SW480 (cell line): Measurements from ENCODE around the gene MAGEA9B.
"Not testable (repeated sequence)": the region's sequence is repeated elsewhere in the genome, so short reads cannot be mapped to it uniquely, and the experiment has no call there.

Source experiments
- DNase-seq: peaks from one replicate; pipeline ENCODE4 v3.0.0-alpha.2; 2016; ENCODE audit warnings: low spot score

Gene MAGEA9B

DNA sequence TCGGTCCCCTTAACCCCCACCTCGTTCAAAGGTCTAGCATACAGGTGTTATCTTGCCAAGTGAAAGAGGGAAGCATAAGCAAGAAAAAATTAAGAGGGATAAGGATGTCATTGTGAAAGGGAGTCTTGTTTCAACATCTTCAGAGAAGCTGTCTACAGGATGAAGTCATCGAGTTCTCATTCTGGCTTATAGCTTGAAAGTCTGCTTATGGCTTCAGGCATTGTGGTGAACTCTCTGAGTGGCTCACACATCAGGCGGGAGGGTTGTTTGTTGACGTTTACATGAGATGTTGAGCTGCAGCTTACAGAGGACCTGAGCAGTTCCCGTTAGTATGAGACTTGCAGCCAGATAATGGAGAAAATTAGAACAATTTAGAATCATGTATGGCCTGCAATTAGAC is 16.6 kb downstream of the MAGEA9B start:
- DNase-seq: peak; percentile 0

DNA sequence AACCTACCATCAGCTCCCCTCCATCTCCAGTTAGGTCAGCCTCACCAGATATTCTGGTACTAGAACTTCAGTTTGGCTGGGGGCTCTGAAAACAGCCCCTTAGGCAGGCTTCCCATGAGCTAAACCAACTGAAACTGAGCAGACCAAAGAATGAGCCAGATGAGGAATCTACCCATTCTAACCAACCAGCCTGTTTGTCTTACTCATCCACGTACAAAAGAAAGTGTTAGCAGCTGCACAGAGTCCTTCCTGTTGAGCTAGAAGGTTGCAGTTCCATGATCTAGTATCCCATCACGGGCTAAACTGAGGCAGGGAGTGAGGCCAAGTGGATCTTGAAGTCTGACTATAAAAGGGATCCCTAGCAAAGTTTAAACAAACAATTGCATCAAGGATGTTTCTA is 17.5 kb downstream of the MAGEA9B start:
- no peak for DNase-seq

DNA sequence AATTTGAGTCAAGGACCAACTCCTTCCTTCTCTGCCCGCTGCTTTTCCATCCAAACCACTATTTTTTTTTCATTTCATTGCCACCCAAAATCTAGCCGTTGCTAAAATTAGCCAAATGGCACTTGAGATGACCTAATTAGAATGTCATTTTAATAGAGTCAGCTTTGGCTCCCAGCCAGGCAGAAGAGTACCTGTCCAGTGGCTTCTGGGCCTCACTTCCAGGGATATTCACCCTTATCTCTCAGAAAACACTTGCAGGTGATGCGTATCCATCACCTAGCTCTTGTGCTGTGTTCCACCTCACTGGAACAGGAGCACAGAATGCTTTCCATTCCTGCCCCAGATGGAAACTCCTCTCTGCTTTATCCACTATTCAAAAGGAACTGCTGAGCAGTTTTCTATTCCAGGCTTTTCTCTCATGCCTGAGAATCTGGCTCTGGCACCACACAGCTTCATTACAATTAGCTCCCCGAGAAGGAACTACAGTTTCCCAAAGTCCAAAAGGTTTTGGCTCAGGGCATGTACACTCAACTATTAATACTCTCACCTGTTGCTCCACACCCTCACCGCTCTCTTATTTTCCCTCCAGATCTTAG is 18.5 kb downstream of the MAGEA9B start:
- DNase-seq: no peak

DNA sequence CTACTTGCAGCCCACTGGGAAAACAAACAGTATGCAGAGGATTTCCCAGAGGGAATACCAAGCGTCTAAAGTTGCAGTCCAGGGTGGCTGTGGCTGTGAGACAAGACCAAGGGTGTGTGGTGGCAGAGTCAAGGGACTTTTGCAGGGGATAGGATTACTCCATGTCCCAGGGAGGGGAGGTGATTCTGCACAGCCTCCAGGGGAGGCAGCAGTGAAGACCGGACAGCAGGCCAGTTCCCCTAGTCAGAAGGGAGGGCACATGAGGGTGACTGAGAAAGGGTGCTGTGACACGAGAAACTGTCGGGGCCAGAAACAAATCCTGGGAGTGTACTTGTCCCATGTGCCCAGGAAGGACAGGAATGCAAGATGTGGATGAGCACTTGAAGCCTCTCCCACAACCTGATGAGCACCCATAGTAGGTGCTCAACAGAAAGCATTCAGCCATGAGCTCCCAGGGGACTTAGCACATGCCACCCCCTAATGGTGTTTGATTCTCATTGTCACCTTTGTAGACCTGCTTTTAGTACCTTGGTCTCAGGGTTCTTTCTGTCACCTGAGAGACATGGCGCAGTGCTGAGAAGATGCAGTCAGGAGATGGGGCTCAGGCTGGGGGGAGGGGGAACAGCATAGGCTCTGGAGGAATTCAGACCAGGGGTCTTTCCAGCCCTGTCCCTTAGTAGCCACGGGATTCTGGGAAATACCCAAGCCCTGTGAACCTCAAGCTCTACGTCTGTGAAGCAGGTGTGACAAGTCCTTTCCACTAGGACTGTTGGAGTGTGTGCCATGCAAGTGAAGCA is 19.4 kb downstream of the MAGEA9B start:
- DNase-seq: no peak

DNA sequence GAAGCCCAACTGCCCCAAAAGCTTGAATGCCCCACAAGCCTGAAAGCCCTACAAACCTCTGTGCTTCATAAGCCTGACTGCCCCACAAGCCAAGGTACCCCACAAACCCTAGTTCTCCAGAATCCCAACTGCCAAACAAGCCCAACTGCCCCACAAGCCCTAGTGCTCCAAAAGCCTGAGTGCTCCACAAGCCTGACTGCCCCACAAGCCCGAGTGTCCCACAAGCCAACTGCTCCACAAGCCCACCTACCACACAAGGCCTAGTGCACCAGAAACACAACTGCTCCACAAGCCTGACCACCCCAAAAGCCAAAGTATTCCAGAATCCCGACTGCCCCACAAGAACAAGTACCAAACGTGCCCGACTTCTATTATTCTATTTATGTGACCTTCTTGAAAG is 23.9 kb downstream of the MAGEA9B start:
- no peak for DNase-seq

DNA sequence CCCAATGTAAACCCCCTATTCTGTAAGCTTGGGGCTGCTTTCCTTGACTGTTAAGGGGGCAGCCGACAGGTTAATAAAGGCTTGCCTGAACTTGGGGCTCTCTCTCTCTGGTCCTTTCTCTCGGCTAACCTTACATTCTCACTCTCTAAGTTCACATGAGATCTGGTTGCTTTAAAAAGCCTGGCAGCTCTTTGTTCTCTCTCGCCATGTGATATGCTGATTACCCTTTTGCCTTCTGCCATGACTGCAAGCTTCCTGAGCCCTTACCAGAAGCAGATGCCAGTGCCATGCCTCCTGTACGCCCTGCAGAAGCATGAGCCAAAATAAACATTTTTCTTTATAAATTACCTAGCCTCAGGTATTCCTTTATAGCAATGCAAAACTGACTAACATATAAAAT is 32.0 kb downstream of the MAGEA9B start:
- DNase-seq: not testable (repeated sequence)

DNA sequence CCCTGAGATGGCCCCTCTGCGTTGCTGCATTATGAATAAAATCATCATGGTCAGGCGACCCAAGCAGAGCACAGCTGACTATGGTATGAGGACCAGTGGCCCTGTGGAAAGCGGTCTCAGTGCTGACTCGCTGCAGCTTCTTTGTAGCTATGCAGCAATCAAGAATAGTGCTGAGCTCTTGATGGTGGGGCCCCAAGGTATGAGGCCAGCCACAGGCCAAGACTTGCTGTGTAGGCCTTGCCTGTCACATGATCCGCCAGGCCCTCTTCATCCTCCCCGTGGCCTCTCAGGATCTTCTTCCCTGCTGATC is 35.4 kb downstream of the MAGEA9B start:
- not testable (repeated sequence) for DNase-seq

DNA sequence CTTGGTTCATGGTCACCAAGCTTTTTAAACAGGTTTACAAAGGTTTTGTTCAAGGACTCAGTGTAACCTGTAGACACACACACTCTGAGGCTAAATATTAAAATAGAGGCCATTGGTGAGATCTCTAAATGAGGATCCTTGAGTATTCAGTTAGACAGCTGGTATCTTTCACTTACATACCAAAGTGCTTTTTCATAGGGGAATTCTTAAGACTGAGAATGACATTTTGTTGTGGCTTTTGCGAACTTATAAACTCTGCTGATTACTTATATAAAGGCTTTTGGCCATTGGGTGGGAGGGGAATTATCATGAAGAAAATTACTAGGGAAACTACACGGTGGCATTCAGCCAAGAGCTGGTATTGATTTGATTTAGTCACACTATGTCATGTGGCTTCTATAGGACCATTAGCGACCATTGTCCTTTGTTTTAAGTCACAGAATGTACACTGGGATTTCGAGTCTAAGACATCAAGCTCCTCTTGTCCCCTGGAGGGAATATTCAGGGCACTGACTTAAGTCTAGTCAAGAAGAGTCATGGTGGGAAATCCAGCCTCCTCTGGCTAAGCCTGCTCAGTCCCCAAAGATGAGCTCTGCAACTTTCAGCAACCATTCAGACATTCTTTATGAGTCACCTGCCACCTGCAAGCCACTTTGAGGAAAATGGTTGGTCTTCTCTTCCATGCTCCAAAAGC is 35.9 kb downstream of the MAGEA9B start:
- not testable (repeated sequence) for DNase-seq

DNA sequence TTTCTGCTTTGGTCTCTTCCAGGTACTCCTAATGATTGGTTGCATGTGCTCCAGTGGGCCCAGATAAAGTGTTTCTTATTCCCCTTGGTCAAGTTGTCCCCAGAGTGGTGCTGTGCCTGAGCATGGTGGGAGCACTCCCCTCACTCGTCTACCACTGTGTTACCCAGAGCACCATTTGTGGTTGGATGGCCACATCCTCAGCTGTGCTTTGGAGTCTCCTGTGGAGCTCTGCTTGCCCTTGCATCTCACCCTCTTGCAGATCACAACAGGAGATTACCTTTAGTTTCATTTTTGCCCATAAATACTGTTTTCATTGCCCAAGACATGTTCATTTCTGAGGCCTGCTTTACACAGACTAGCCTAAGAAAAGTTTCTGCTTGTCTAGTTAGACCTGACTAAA is 36.8 kb downstream of the MAGEA9B start:
- DNase-seq: not testable (repeated sequence)

DNA sequence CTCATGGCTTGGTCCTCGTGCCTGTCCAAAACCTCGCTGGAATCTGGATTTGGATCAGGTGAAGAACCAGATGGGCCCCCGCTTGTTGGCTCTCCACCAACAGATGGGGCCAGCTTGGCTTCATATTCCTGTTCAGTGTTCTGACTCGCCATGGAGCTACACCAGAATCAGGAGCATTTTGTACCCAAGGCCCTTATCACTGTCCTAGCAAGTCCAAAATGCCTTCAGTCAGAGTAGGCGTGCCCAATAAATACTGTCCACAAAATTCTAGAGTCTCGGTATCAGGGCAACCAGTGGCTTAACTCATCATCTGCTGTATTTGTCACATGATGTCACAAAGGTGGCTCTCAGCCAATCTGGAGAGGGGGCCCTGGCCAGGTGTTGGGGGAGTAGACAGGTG is 37.6 kb downstream of the MAGEA9B start, which contains the start of gene HSFX3:
HSFX3 (minus strand) TSS at position 224 of the 400 bp plus-strand sequence; CDS start at position 152, 72 bp downstream.
- DNase-seq: not testable (repeated sequence)

DNA sequence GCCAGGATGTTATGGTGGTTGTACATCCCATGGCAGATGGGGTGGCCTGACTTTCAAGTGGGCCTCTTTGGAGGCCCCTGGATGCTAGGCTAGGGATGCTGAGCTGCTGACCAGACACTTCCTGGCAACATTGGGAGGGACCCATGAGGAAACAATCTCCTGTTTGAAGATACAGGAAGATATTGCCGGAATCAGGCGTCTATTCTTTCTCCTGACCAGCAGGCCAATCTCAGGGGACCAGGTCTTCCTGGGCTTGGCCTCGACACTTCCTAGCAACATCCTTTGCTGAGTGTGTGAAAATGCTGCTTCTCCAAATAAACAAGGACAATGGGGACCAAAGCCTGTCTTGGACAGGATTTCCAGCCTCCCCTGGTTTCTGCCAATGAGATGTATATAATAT is 39.5 kb downstream of the MAGEA9B start:
- DNase-seq: not testable (repeated sequence)

DNA sequence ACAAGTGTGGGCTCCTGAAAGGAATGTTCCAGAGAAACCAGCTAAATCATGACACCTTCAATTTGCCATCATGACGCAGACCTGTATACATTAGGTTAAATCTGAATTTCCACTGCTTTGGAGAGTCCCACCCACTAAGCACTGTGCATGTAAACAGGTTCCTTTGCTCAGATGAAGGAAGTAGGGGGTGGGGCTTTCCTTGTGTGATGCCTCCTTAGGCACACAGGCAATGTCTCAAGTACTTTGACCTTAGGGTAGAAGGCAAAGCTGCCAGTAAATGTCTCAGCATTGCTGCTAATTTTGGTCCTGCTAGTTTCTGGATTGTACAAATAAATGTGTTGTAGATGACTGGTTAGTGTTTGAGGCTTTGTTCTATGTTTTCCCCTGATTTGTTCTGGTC is 40.3 kb downstream of the MAGEA9B start:
- DNase-seq: not testable (repeated sequence)

DNA sequence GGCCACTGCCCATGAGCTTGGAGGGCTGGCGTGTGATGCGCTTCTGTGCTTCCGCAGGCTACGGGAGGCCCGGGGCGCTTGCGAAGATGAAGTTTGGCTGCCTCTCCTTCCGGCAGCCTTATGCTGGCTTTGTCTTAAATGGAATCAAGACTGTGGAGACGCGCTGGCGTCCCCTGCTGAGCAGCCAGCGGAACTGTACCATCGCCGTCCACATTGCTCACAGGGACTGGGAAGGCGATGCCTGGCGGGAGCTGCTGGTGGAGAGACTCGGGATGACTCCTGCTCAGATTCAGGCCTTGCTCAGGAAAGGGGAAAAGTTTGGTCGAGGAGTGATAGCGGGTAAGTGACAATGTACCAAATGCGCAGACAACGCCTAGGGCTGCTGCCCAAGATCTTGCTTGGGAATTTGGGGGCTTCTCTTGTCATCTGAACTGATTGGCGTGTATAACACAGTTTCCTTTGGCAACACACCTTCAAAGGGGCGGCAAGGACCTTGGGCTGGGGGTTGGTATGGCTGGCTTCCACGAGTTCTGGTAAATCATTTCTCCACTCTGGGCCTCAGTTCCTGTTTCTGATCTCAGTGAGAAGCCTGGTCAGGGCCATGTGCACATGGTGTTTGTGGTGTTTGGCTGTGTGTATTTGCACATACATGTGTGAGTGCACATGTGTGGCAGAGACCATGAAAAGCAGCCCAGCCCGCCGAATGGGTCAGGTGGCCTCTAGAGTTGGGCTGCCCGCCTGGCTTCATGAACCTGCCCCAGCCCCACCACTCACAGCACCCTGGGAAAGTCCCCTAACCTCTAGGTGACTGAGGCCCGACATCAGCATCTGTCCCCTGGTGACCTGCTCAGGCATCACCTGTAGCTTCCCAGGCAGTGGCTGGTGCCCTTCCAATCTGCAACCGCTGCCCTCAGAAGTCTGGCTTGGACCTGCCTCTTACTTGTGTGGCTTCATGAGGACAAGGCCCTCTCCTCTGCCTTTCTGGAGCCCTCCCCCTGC is 41.4 kb downstream of the MAGEA9B start:
- DNase-seq: not testable (repeated sequence)

DNA sequence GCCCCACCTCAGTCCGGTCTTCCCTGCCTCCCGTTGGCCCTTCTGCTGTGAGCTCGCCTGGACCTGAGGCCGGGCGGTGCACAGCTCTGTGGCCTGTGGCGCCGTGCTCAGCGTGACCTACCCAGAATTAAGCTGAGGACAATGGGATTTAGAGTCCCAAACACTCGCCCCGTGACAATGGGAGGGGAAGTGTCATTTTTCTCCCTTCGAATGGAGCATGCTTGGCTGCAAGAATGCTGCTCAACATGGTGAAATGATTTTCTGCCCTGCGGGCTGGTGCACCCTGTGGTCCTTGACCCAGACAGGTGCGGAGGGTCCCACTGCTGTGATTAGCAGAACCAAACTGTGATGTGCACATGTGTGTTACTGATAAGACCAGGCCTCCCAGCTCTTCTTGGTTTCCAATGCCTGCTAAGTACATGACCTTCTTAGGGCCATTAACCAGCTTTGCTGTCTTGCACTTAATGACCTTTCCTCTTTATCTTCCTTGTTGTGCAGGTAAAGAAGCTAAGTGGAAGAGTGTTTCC is 45.7 kb downstream of the MAGEA9B start:
- DNase-seq: no peak

DNA sequence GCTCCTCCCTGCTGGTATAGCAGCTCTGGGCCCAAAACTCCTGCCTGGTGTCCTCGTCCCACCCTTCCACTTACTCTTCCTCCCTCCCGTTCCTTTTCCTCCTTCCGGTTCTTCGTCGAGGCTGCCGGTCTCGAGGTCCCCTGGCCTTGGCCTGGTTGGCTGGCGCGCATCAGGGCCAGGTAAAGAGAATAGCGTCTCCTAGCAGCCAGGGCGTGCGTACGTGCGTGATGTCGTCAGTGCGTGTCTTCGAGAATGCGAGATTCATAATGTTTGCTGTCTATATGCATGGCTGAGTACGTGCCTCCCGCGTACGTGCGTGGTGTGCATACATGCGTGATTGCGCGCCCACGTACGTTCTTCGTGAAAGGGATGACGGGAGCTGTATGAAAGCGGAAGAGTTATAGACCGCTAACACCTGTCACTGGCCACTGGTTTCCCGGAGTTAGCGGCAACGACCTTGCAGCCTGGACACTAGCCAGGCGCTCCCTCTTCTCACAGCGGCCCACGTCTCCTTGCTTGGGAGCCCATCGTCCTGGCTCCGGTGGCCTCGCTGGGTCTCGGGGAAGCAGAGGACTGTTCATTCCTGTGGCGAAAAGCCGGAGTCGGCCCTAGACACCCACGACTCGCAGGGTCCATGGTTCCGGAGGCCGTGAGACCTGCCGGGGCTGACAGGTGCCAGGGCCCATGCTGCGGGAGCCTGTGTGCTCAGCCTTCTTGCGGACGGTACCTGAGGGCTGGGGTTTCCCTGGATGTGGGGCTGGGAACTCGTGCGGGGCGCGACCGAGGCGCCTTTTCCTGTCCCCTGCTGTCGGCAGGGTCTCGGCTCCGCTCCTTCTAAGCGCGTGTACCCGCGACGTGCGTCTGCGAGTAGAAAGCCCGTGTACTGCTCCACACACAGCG is 46.4 kb downstream of the MAGEA9B start, which contains the start of gene EOLA1:
EOLA1 (plus strand) TSS at position 392 of the 900 bp plus-strand sequence. CDS start 4,619 bp downstream, outside the sequence.
- peak; percentile 97 for DNase-seq

DNA sequence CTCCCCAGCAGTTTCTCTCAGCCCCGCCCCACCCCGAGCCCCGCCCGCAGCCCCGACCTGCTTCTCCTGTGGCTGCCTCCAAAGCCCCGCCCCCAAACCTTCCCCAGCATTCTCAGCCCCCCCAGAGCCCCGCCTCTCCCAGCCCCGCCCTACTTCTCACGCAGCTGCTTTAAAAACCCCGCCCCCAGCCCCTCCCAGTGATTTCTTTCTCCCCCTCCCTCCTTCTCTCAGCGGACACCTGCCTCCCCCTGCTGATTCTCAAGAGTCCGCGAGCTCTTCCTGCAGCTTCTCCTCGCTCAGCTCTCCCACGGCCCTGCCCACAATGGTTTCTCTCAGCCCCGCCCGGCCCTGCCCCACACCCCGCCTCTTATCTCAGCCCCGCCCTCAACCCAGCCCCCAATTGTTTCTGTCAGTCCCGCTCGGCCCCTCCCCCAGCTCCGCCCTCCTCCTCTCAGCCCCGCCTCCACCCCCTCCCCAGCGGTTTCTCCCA is 47.1 kb downstream of the MAGEA9B start:
- DNase-seq: peak; percentile 82

DNA sequence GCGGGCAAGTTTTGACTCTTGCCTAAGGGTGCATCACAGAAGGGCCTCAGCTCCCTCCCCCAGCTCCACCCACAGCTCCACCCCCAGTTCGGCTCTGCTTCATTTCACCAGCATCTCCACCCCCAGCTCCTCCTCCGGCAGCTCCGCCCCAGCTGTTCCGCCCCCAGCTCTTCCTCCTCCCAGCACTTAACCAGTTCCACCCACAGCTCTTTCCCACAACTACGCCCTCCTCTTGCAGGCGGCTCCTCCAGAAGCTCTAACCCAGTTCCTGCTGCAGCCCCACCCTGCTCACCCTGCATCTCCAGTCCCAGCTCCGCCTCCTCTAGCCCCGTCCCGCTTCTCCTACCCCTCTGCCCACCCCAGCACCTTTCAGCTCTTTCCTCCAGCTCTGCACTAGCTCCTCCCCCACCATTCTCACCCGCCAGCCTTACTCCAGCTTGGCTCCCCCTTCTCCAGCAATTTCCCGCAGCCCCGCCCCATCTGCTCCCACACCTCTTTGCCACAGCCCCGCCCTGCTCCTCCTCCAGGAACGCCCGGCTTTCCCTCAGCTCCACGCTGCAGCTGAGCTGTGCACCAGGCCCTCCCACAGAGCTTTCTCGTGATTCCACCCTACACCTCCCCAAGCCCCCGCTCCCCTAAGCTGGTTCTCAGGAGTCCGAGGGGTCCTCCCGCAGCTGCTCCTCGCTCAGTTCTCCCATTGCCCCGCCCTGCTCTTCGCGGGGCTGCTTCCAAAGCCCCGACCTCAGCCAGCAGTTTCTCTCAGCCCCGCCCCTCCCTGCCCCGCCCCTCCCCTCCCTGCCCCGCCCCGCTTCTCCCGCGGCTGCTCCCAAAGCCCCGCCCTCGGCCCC is 47.8 kb downstream of the MAGEA9B start:
- DNase-seq: peak; percentile 92

DNA sequence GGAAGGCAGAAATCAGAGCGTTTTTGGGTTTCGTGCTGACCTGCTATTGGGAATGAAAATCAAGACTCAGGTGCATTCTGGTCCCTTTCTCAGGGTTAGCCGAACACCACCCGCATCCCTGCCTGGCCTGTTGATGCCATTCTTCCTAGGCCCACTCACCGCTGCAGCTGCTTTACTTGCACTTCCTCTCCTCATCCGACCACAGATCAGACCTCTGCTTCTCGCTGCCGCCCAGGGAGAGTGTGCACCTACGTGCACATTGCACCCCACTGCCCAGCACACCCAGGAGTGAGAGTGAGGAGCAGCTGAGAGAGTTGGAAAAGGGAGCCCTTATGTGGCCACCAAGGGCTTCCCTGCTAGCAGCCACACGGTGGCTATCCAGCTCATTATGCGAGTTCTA is 49.8 kb downstream of the MAGEA9B start:
- DNase-seq: not testable (repeated sequence)

DNA sequence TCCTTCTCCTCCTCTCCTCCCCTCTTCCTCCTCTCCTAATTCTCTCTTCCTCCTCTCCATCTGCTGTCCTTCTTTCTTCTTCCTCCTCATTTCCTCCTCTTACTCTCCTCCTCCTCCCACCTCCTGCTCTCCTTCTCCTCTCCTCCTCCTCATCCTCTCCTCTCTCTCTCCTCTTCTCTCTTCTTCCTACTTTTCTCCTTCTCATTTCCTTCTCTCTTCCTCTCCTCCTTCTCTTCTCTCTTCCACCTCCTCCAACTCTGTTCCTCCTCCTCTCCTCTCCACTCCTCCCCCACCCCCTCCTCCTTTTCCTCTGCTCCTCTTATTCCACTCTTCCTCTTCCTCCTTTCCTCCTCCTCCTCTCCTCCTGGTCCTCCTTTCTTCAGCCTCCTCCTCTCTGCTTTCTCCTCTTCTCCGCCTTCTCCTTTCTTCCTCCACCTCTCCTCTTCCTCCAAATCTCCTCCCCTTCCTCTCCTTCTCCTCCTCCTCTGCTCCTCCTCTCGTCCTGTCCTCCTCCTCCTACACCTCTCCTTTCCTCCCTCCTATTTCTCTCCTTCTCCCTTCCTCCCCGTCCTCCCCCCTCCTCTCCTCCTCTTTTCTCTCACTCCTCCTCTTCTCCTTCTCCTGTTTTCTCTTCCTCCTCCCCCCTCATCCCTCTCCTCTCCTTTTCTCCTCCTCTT is 52.2 kb downstream of the MAGEA9B start:
- DNase-seq: not testable (repeated sequence)
